Measurements from ENCODE around the gene CEP128. TPM values are rescaled to one million over a fixed set of nuclear protein-coding genes. Genes with fewer than 3 reads are reported as not detected.
"Not testable (repeated sequence)": the region's sequence is repeated elsewhere in the genome, so short reads cannot be mapped to it uniquely, and the experiment has no call there.

CEP128 gene
- total and polyA plus RNA-seq, 8 donors, result 1.1 to 240 (median 2.6) TPM

GRCh38 chr14:80919622-80920021 lies 21.9 kb downstream of the CEP128 start:
- DNase-seq, result no peak
- intact Hi-C loops (cut with DNase I; ENCODE audit: low total_unique reads), result no loop called here
- TF ChIP-seq, protein P1, sequence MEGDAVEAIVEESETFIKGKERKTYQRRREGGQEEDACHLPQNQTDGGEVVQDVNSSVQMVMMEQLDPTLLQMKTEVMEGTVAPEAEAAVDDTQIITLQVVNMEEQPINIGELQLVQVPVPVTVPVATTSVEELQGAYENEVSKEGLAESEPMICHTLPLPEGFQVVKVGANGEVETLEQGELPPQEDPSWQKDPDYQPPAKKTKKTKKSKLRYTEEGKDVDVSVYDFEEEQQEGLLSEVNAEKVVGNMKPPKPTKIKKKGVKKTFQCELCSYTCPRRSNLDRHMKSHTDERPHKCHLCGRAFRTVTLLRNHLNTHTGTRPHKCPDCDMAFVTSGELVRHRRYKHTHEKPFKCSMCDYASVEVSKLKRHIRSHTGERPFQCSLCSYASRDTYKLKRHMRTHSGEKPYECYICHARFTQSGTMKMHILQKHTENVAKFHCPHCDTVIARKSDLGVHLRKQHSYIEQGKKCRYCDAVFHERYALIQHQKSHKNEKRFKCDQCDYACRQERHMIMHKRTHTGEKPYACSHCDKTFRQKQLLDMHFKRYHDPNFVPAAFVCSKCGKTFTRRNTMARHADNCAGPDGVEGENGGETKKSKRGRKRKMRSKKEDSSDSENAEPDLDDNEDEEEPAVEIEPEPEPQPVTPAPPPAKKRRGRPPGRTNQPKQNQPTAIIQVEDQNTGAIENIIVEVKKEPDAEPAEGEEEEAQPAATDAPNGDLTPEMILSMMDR (IDR thresholded peaks at IDR 0.05), result no peak
- Histone ChIP-seq H3K27ac (no peak overlapping the region), H3K4me1 (no peaks in the 10 kb centered on the region), H3K9me3 (no peaks in the 10 kb centered on the region), H3K4me3 (no peak overlapping the region), H3K36me3 (peaks cover 0 to 18% (median 17%) of the 10 kb centered on the region in 4 donors), H3K27me3 (no peaks in the 10 kb centered on the region)
- WGBS, 5 donors, result 90 to 94% (median 94%) methylated on average over 3 of the region's 3 CpGs

GRCh38 chr14:80912013-80912412 lies 29.5 kb downstream of the CEP128 start:
- H3K9me3 ChIP-seq; H3K4me1 ChIP-seq; H3K4me3 ChIP-seq; DNase-seq; H3K27me3 ChIP-seq; H3K27ac ChIP-seq; intact Hi-C loops (cut with DNase I; ENCODE audit: low total_unique reads): not testable (repeated sequence)
- H3K36me3 ChIP-seq, result peaks cover 4 to 32% (median 27%) of the 10 kb centered on the region in 4 donors
- 93 to 98% (median 96%) methylated on average over 11 of the region's 11 CpGs for WGBS, 5 donors

DNA sequence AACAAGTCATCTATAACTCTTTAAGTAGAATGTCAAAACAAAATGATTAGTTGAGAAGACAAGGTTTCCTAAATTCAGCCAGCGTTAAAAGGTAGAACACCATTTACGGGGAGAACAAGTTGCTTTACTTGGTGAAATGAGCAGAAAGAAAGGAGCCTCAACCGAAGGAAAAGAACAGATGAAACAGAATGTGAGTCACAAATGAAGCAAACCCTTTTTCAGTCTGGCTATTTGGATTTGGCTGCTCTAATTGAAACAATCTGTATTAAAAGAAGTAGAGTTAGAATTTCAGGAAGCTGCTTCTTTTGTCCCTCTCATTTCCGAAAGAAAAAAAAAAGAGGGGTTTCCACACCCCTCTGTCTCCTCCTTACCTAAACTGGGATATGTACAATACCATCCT lies 34.6 kb downstream of the CEP128 start:
- peaks cover 0 to 21% (median 11%) of the 10 kb centered on the region in 4 donors for H3K36me3 ChIP-seq
- no peak overlapping the region for H3K4me3 ChIP-seq
- no peaks in the 10 kb centered on the region for H3K9me3 ChIP-seq
- no peaks in the 10 kb centered on the region for H3K4me1 ChIP-seq
- intact Hi-C loops (cut with DNase I; ENCODE audit: low total_unique reads), result no loop called here
- no peak for TF ChIP-seq POLR2A (IDR thresholded peaks at IDR 0.05)
- TF ChIP-seq, protein P1 (IDR thresholded peaks at IDR 0.05), result no peak
- no peak for TF ChIP-seq POLR2AphosphoS5 (IDR thresholded peaks at IDR 0.05)
- no peak for TF ChIP-seq EP300 (IDR thresholded peaks at IDR 0.05)
- no peak for DNase-seq
- no peaks in the 10 kb centered on the region for H3K27me3 ChIP-seq
- H3K27ac ChIP-seq, result no peak overlapping the region
- WGBS, 5 donors, result 87 to 98% (median 92%) methylated on average over 4 of the region's 4 CpGs

DNA sequence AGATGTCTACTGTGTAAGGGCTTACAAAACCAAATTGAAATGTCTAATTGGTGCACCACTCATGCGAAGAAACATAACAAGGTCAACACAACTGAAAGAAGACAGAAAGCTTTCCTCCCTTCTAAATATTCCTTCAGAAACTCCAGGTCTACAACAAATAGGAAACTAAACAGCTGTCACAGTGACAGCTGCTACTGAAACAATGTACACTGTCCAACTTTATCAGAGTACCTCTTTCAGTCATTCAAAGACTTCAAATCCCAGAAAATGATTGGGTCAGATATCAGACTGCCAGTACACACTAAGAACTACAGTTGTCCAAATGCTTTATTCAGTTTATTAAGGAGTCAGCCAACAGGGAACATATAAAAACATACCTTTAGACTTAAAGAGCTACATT lies 35.2 kb downstream of the CEP128 start:
- H3K36me3 ChIP-seq, result peaks cover 0 to 21% (median 11%) of the 10 kb centered on the region in 4 donors
- no peak overlapping the region for H3K27ac ChIP-seq
- H3K9me3 ChIP-seq, result no peaks in the 10 kb centered on the region
- no peaks in the 10 kb centered on the region for H3K4me1 ChIP-seq
- H3K4me3 ChIP-seq, result no peak overlapping the region
- intact Hi-C loops (cut with DNase I; ENCODE audit: low total_unique reads), result no loop called here
- TF ChIP-seq POLR2AphosphoS5 (IDR thresholded peaks at IDR 0.05) (no peak), POLR2A (IDR thresholded peaks at IDR 0.05) (no peak), EP300 (IDR thresholded peaks at IDR 0.05) (no peak)
- TF ChIP-seq, protein P1 (IDR thresholded peaks at IDR 0.05), result no peak
- 0 to 51% (median 46%) methylated on average over 1 of the region's 1 CpG for WGBS, 5 donors
- no peak for DNase-seq
- H3K27me3 ChIP-seq, result no peaks in the 10 kb centered on the region

GRCh38 chr14:80902608-80903007 lies 38.9 kb downstream of the CEP128 start:
- intact Hi-C loops (cut with DNase I; ENCODE audit: low total_unique reads), result no loop called here
- no peaks in the 10 kb centered on the region for H3K9me3 ChIP-seq
- whole genome bisulfite sequencing, 5 donors, result 73 to 89% (median 83%) methylated on average over 1 of the region's 1 CpG
- H3K4me1 ChIP-seq, result no peaks in the 10 kb centered on the region
- TF ChIP-seq POLR2A (IDR thresholded peaks at IDR 0.05) (no peak), POLR2AphosphoS5 (IDR thresholded peaks at IDR 0.05) (no peak), EP300 (IDR thresholded peaks at IDR 0.05) (no peak)
- TF ChIP-seq, protein P1 (IDR thresholded peaks at IDR 0.05), result no peak
- no peak overlapping the region for H3K27ac ChIP-seq
- no peak for DNase-seq
- no peaks in the 10 kb centered on the region for H3K27me3 ChIP-seq
- H3K36me3 ChIP-seq, result peaks cover 0 to 21% (median 11%) of the 10 kb centered on the region in 4 donors
- no peak overlapping the region for H3K4me3 ChIP-seq

All from stomach (tissue), 9 donors.